A673 (cell line): Measurements from ENCODE around the gene MYOCD. TPM values are rescaled to one million over a fixed set of nuclear protein-coding genes. Genes with fewer than 3 reads are reported as not detected.

Experiments used
- BruUV-seq: library from RNA; stranded (reverse); fragments of 400-500 nt; replicated peaks from 2 replicates; lab custom pipeline; 2021; lab: Mats Ljungman, UMichigan
- CTCF ChIA-PET: fragments of 300-600 bp; sonication (Branson Sonifier 250); formaldehyde crosslinking; loops from one replicate; lab custom pipeline; 2022; ENCODE audit warnings: antibody characterized with exemption; lab: Charles Lee
- POLR2A ChIA-PET: fragments of 300-600 bp; sonication (Branson Sonifier 250); formaldehyde crosslinking; loops from one replicate; lab custom pipeline; 2022; ENCODE audit warnings: antibody characterized with exemption; ENCODE audit not compliant: low non-redundant PET; lab: Charles Lee
- DNase-seq: peaks from one replicate; pipeline ENCODE4 v3.0.0-alpha.2; 2015; ENCODE audit warnings: low spot score
- H3K27ac ChIP-seq: fragments of 200-600 bp; sonication (generic); 2 replicates; pipeline ENCODE4 v1.5.1; 2016; ENCODE audit warnings: mixed run types, low read depth, mild to moderate bottlenecking, mixed read lengths, antibody characterized with exemption, low read length; ENCODE audit not compliant: poor library complexity, severe bottlenecking
- H3K27me3 ChIP-seq: fragments of 200-600 bp; sonication (generic); replicated peaks from 2 replicates; pipeline ENCODE4 v1.6.1; 2017; ENCODE audit warnings: mixed run types, low read depth, mild to moderate bottlenecking, mixed read lengths, antibody characterized with exemption, low read length; ENCODE audit not compliant: insufficient read depth, poor library complexity
- H3K36me3 ChIP-seq: fragments of 200-600 bp; sonication (generic); 2 replicates; pipeline ENCODE4 v1.6.1; 2016; ENCODE audit warnings: mixed run types, mild to moderate bottlenecking, mixed read lengths, antibody characterized with exemption, low read length; ENCODE audit not compliant: insufficient read depth, poor library complexity, severe bottlenecking
- H3K4me1 ChIP-seq: fragments of 200-600 bp; sonication (generic); 2 replicates; pipeline ENCODE4 v1.6.1; 2017; ENCODE audit warnings: mixed run types, mild to moderate bottlenecking, mixed read lengths, antibody characterized with exemption, low read length; ENCODE audit not compliant: insufficient read depth, poor library complexity, severe bottlenecking
- H3K4me3 ChIP-seq: fragments of 200-600 bp; sonication (generic); 2 replicates; pipeline ENCODE4 v1.5.1; 2016; ENCODE audit warnings: low read depth, mixed run types, mild to moderate bottlenecking, mixed read lengths, low read length; ENCODE audit not compliant: poor library complexity, severe bottlenecking
- H3K9me3 ChIP-seq: fragments of 200-600 bp; sonication (generic); 2 replicates; pipeline ENCODE4 v1.6.1; 2016; ENCODE audit warnings: mixed run types, low read depth, mild to moderate bottlenecking, mixed read lengths, antibody characterized with exemption, low read length; ENCODE audit not compliant: poor library complexity, severe bottlenecking
- CTCF ChIP-seq: fragments of 300-800, 200-600 bp; sonication (generic); conservative IDR thresholded peaks from 2 replicates; pipeline ENCODE4 v1.5.1; 2017; ENCODE audit warnings: low read depth, mild to moderate bottlenecking, antibody characterized with exemption, low read length, moderate library complexity, mixed read lengths
- EZH2 ChIP-seq: fragments of 200-600 bp; sonication (generic); IDR thresholded peaks from 2 replicates; pipeline ENCODE4 v1.6.1; 2017; ENCODE audit warnings: borderline replicate concordance, low read depth, mild to moderate bottlenecking, mixed read lengths, antibody characterized with exemption, low read length; ENCODE audit not compliant: poor library complexity, severe bottlenecking
- intact Hi-C: fragments of 100-400 bp; cut with micrococcal nuclease; formaldehyde crosslinking; loops from one replicate; pipeline ENCODE4 v1.10.0; 2022; ENCODE audit not compliant: unreplicated experiment
- total RNA-seq: library from RNA; stranded (reverse); gene quantifications from 2 replicates; pipeline ENCODE4 v1.2.3, GENCODE V29; 2021

Gene MYOCD
- total RNA-seq, 1 experiment from 2014 or later: not detected

DNA sequence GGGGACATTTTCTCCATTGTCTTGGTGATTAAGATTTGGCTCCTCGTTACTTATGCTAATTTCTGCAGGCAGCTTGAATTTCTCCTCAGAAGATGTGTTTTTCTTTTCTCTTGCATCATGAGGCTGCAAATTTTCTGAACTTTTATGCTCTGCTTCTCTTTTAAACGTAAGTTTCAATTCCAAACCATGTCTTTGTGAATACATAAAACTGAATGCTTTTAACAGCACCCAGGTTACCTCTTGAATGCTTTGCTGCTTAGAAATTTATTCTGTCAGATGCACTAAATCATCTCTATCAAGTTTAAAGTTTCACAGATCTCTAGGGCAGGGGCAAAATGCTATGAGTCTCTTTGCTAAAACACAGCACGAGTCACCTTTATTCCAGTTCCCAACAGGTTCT, 143.0 kb downstream of the MYOCD start:
- Histone ChIP-seq H3K27me3 (no peaks in the 10 kb centered on the region), H3K27ac (no peak overlapping the region), H3K36me3 (no peaks in the 10 kb centered on the region), H3K9me3 (no peaks in the 10 kb centered on the region), H3K4me1 (no peaks in the 10 kb centered on the region), H3K4me3 (no peak overlapping the region)
- TF ChIP-seq CTCF (no peak), EZH2 (no peak)
- ChIA-PET CTCF (no interaction called here), POLR2A (no interaction called here)
- DNase-seq: no peak
- intact Hi-C loops: no loop called here
- no TSS peak for BruUV-seq

DNA sequence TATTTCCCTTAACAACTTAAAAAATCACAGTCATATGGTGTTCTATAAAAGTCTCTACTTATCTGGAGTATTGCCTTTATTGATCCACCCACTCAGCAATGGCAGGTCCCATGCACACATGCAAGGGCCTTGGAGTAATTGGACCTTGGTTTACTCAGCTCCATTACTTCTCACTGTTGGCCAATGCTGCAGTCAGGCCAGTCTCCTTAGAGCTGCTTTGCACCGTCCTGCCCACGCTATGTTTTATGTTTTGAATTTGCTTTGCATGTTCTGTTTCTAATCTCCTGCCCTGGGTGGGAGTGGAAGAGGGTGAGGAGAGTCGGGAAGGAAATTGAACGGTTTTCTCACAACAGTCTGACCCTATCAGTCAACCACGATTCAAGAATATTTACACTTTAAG, 147.2 kb downstream of the MYOCD start:
- ChIA-PET POLR2A (no interaction called here), CTCF (no interaction called here)
- intact Hi-C loops: no loop called here
- Histone ChIP-seq H3K27me3 (no peaks in the 10 kb centered on the region), H3K4me1 (no peaks in the 10 kb centered on the region), H3K36me3 (no peaks in the 10 kb centered on the region), H3K27ac (no peak overlapping the region), H3K9me3 (no peaks in the 10 kb centered on the region), H3K4me3 (no peak overlapping the region)
- DNase-seq: no peak
- TF ChIP-seq EZH2 (no peak), CTCF (no peak)
- no TSS peak for BruUV-seq

- intact Hi-C loops: no loop called here
- TF ChIP-seq EZH2: no peak
- TF ChIP-seq CTCF: no peak
- DNase-seq: no peak
Measured at GRCh38 chr17:12813664-12814063, 148.0 kb downstream of the MYOCD start.

More at GRCh38 chr17:12813664-12814063, 148.0 kb downstream of the MYOCD start:
- POLR2A ChIA-PET: no interaction called here
- CTCF ChIA-PET: no interaction called here
- no peak overlapping the region for H3K27ac ChIP-seq
- H3K36me3 ChIP-seq: no peaks in the 10 kb centered on the region
- no peak overlapping the region for H3K4me3 ChIP-seq
- H3K4me1 ChIP-seq: no peaks in the 10 kb centered on the region
- no TSS peak for BruUV-seq
- H3K9me3 ChIP-seq: peaks cover 2% of the 10 kb centered on the region
- no peaks in the 10 kb centered on the region for H3K27me3 ChIP-seq
